Erythroblast (primary cell): ENCODE measurements around the gene PTBP2.

Experiments used
- GATA1 ChIP-seq: IDR thresholded peaks from 2 replicates; pipeline ENCODE4 v1.6.1; 2011; ENCODE audit warnings: low read depth, mild to moderate bottlenecking, control low read depth, low read length, moderate library complexity
- POLR2A ChIP-seq: IDR thresholded peaks from 2 replicates; pipeline ENCODE4 v1.6.1; 2011; ENCODE audit warnings: mild to moderate bottlenecking, low read length

GRCh38 chr1:96861836-96862235, 140.3 kb downstream of the PTBP2 start:
- TF ChIP-seq POLR2A (no peak), GATA1 (no peak)
